Nephron (organoid): ENCODE data around the gene HOMER2.
"Not testable (repeated sequence)": the region's sequence is repeated elsewhere in the genome, so short reads cannot be mapped to it uniquely, and the experiment has no call there.

Experiments used
- H3K27ac Mint-ChIP-seq, 3 experiments: 2 replicates each; pipeline ENCODE4 v1.8.0; 2020; ENCODE audit warnings: mixed read lengths in 3 of 3, mild to moderate bottlenecking in 2 of 3, moderate library complexity in 1 of 3
- H3K27me3 Mint-ChIP-seq: 2 replicates; pipeline ENCODE4 v1.8.0; 2021; ENCODE audit warnings: low read depth, mild to moderate bottlenecking, moderate library complexity, mixed read lengths
- H3K36me3 Mint-ChIP-seq: 2 replicates; pipeline ENCODE4 v1.8.0; 2020; ENCODE audit warnings: low read depth, mixed read lengths
- H3K4me1 Mint-ChIP-seq: 2 replicates; pipeline ENCODE4 v1.8.0; 2020; ENCODE audit warnings: mixed read lengths
- H3K4me3 Mint-ChIP-seq, 3 experiments: 2 replicates each; pipeline ENCODE4 v1.8.0; 2020; ENCODE audit warnings: mild to moderate bottlenecking in 3 of 3, mixed read lengths in 3 of 3, moderate library complexity in 2 of 3
- H3K9me3 Mint-ChIP-seq: 2 replicates; pipeline ENCODE4 v1.8.0; 2020; ENCODE audit warnings: mixed read lengths
- CTCF ChIP-seq, 3 experiments: fragments of 200-600 bp; sonication (generic); IDR thresholded peaks; one replicate each; pipeline ENCODE4 v1.5.0; 2021; ENCODE audit warnings: antibody characterized with exemption in 3 of 3; ENCODE audit not compliant: unreplicated experiment in 3 of 3

Gene HOMER2

GRCh38 chr15:82943176-82943575 is 9.3 kb downstream of the HOMER2 start:
- no peak overlapping the region for H3K27ac Mint-ChIP-seq
- no peaks in the 10 kb centered on the region for H3K36me3 Mint-ChIP-seq
- H3K4me3 Mint-ChIP-seq, result no peak overlapping the region
- no peaks in the 10 kb centered on the region for H3K27me3 Mint-ChIP-seq
- H3K4me1 Mint-ChIP-seq, result peaks cover 15% of the 10 kb centered on the region
- H3K9me3 Mint-ChIP-seq, result no peaks in the 10 kb centered on the region
- no peak for TF ChIP-seq CTCF (IDR thresholded peaks at IDR 0.05; ENCODE audit: unreplicated experiment in 3 of 3)

GRCh38 chr15:82942691-82943090 is 9.8 kb downstream of the HOMER2 start:
- Mint-ChIP-seq H3K9me3 (no peaks in the 10 kb centered on the region), H3K36me3 (no peaks in the 10 kb centered on the region), H3K4me1 (peaks cover 16% of the 10 kb centered on the region), H3K27ac (no peak overlapping the region), H3K27me3 (no peaks in the 10 kb centered on the region), H3K4me3 (no peak overlapping the region)
- no peak for TF ChIP-seq CTCF (IDR thresholded peaks at IDR 0.05; ENCODE audit: unreplicated experiment in 3 of 3)

- H3K36me3 Mint-ChIP-seq, H3K9me3 Mint-ChIP-seq, H3K27ac Mint-ChIP-seq, H3K27me3 Mint-ChIP-seq, H3K4me3 Mint-ChIP-seq: not testable (repeated sequence)
- peaks cover 32% of the 10 kb centered on the region for H3K4me1 Mint-ChIP-seq
Observed at GRCh38 chr15:82939678-82940077, 12.8 kb downstream of the HOMER2 start.

GRCh38 chr15:82937712-82938058 is 14.8 kb downstream of the HOMER2 start:
- Mint-ChIP-seq H3K4me3 (no peak overlapping the region), H3K4me1 (peaks cover 48% of the 10 kb centered on the region), H3K9me3 (no peaks in the 10 kb centered on the region), H3K27me3 (peaks cover 3% of the 10 kb centered on the region), H3K36me3 (no peaks in the 10 kb centered on the region), H3K27ac (no peak overlapping the region)
- no peak for TF ChIP-seq CTCF (IDR thresholded peaks at IDR 0.05; ENCODE audit: unreplicated experiment in 3 of 3)

GRCh38 chr15:82936966-82937711 is 15.4 kb downstream of the HOMER2 start:
- Mint-ChIP-seq H3K4me1 (peaks cover 49% of the 10 kb centered on the region), H3K36me3 (no peaks in the 10 kb centered on the region)

GRCh38 chr15:82935382-82935781 is 17.1 kb downstream of the HOMER2 start:
- H3K36me3 Mint-ChIP-seq, result no peaks in the 10 kb centered on the region
- no peak for TF ChIP-seq CTCF (IDR thresholded peaks at IDR 0.05; ENCODE audit: unreplicated experiment in 3 of 3)
- no peak overlapping the region for H3K4me3 Mint-ChIP-seq
- no peaks in the 10 kb centered on the region for H3K9me3 Mint-ChIP-seq
- peak overlapping the region in 1 of 3 experiments; percentile 19 for H3K27ac Mint-ChIP-seq
- H3K4me1 Mint-ChIP-seq, result peaks cover 49% of the 10 kb centered on the region
- H3K27me3 Mint-ChIP-seq, result peaks cover 3% of the 10 kb centered on the region

More at GRCh38 chr15:82936966-82937711, 15.4 kb downstream of the HOMER2 start:
- no peak overlapping the region for H3K4me3 Mint-ChIP-seq
- H3K9me3 Mint-ChIP-seq, result no peaks in the 10 kb centered on the region
- no peak for TF ChIP-seq CTCF (IDR thresholded peaks at IDR 0.05; ENCODE audit: unreplicated experiment in 3 of 3)
- peaks cover 3% of the 10 kb centered on the region for H3K27me3 Mint-ChIP-seq
- peak overlapping the region in 1 of 3 experiments; percentile 20 for H3K27ac Mint-ChIP-seq
